HEK293T (cell line): ENCODE measurements around the gene UNC5B.

Source experiments
- ARNT ChIP-seq: fragments of 450-650 bp; IDR thresholded peaks from 2 replicates; pipeline ENCODE4 v1.6.1; 2017; ENCODE audit warnings: mild to moderate bottlenecking
- BHLHE40 ChIP-seq: fragments of 450-650 bp; IDR thresholded peaks from 2 replicates; pipeline ENCODE4 v1.6.1; 2016; ENCODE audit warnings: mild to moderate bottlenecking, moderate library complexity, borderline replicate concordance
- FOXA1 ChIP-seq: fragments of 450-650 bp; IDR thresholded peaks from 2 replicates; pipeline ENCODE4 v1.6.1; 2016; ENCODE audit warnings: mild to moderate bottlenecking
- FOXM1 ChIP-seq: fragments of 450-650 bp; IDR thresholded peaks from 2 replicates; pipeline ENCODE4 v1.6.1; 2017; ENCODE audit warnings: mild to moderate bottlenecking, borderline replicate concordance
- L3MBTL2 ChIP-seq: fragments of 450-650 bp; conservative IDR thresholded peaks from 2 replicates; pipeline ENCODE4 v1.6.1; 2016; ENCODE audit warnings: mild to moderate bottlenecking
- SP1 ChIP-seq: fragments of 450-650 bp; IDR thresholded peaks from 2 replicates; pipeline ENCODE4 v1.6.1; 2017
- SUZ12 ChIP-seq: fragments of 450-650 bp; IDR thresholded peaks from 2 replicates; pipeline ENCODE4 v1.6.1; 2016; ENCODE audit warnings: mild to moderate bottlenecking
- ZNF384 ChIP-seq: fragments of 450-650 bp; IDR thresholded peaks from 2 replicates; pipeline ENCODE4 v1.6.1; 2016

GRCh38 chr10:71331736-71332135 lies 119.4 kb downstream of the UNC5B start:
- TF ChIP-seq BHLHE40 (no peak), SUZ12 (no peak), FOXA1 (no peak), ARNT (no peak), ZNF384 (no peak), L3MBTL2 (no peak), FOXM1 (no peak), SP1 (no peak)
